Liver (tissue), 3 donors: ENCODE data around the gene DDX56.
"Not testable (repeated sequence)": the region's sequence is repeated elsewhere in the genome, so short reads cannot be mapped to it uniquely, and the experiment has no call there.

Source experiments
- CTCF ChIP-seq: fragments of 150-350 bp; IDR thresholded peaks from 2 replicates; pipeline ENCODE4 v1.5.1; 2017; ENCODE audit warnings: improper control_type of control experiment, low read depth, low read length; ENCODE audit not compliant: missing input control
- EGR1 ChIP-seq, 2 donors: IDR thresholded peaks; 2 replicates each; pipeline ENCODE4 v1.6.1; 2016 to 2018; ENCODE audit warnings: antibody characterized with exemption in 2 of 2, low read depth in 2 of 2
- FOXA1 ChIP-seq: IDR thresholded peaks from 2 replicates; pipeline ENCODE4 v1.6.1; 2016; ENCODE audit warnings: antibody characterized with exemption
- JUND ChIP-seq, 2 donors: IDR thresholded peaks; 2 replicates each; pipeline ENCODE4 v1.6.1; 2016; ENCODE audit warnings: antibody characterized with exemption in 2 of 2
- RAD21 ChIP-seq, 2 donors: IDR thresholded peaks; 2 replicates each; pipeline ENCODE4 v1.6.1; 2016; ENCODE audit warnings: antibody characterized with exemption in 2 of 2, mild to moderate bottlenecking in 2 of 2
- RXRA ChIP-seq, 2 donors: IDR thresholded peaks; 2 replicates each; pipeline ENCODE4 v1.6.1; 2017 to 2018; ENCODE audit warnings: antibody characterized with exemption in 2 of 2, mild to moderate bottlenecking in 1 of 2
- SP1 ChIP-seq: IDR thresholded peaks from 2 replicates; pipeline ENCODE4 v1.6.1; 2018; ENCODE audit warnings: antibody characterized with exemption, mild to moderate bottlenecking
- YY1 ChIP-seq: IDR thresholded peaks from 2 replicates; pipeline ENCODE4 v1.6.1; 2016; ENCODE audit warnings: antibody characterized with exemption, mild to moderate bottlenecking
- TF ChIP-seq, protein P1 (sequence below): IDR thresholded peaks from 2 replicates; pipeline ENCODE4 v1.6.1; 2016; ENCODE audit warnings: antibody characterized with exemption, mild to moderate bottlenecking
- donor health status: healthy.
- donor health status: healthy.

DNA sequence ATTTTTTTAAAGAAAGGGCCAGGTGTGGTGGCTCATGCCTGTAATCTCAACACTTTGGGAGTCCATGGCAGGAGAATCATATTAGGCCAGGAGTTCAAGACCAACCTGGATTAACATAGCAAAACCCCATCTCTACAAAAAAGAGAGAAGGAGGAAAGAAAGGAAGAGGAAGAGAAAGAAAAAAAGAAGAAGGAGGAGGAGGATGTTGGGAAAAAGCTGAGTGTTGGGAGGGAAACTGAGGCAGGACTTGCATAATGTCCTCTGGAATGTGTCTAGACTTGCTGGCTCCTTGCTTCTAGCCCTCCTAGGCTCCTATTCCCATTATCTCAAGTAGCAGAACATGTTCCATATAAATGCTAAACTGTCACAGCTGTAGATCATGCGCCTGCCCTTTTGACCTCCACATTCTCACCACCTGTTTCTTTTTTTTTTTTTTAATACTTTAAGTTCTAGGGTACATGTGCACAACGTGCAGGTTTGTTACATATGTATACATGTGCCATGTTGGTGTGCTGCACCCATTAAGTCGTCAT, 21.2 kb downstream of the DDX56 start:
- not testable (repeated sequence) for TF ChIP-seq JUND (IDR thresholded peaks at IDR 0.05); CTCF; RXRA (IDR thresholded peaks at IDR 0.05); SP1; FOXA1; YY1; RAD21 (IDR thresholded peaks at IDR 0.05); EGR1 (IDR thresholded peaks at IDR 0.05; ENCODE audit: low read depth in 2 of 2)
- TF ChIP-seq, protein P1, sequence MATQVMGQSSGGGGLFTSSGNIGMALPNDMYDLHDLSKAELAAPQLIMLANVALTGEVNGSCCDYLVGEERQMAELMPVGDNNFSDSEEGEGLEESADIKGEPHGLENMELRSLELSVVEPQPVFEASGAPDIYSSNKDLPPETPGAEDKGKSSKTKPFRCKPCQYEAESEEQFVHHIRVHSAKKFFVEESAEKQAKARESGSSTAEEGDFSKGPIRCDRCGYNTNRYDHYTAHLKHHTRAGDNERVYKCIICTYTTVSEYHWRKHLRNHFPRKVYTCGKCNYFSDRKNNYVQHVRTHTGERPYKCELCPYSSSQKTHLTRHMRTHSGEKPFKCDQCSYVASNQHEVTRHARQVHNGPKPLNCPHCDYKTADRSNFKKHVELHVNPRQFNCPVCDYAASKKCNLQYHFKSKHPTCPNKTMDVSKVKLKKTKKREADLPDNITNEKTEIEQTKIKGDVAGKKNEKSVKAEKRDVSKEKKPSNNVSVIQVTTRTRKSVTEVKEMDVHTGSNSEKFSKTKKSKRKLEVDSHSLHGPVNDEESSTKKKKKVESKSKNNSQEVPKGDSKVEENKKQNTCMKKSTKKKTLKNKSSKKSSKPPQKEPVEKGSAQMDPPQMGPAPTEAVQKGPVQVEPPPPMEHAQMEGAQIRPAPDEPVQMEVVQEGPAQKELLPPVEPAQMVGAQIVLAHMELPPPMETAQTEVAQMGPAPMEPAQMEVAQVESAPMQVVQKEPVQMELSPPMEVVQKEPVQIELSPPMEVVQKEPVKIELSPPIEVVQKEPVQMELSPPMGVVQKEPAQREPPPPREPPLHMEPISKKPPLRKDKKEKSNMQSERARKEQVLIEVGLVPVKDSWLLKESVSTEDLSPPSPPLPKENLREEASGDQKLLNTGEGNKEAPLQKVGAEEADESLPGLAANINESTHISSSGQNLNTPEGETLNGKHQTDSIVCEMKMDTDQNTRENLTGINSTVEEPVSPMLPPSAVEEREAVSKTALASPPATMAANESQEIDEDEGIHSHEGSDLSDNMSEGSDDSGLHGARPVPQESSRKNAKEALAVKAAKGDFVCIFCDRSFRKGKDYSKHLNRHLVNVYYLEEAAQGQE, result not testable (repeated sequence)
